Measurements from ENCODE around the gene PICALM.

The PICALM gene

GRCh38 chr11:85923455-85923854 is 145.4 kb downstream of the PICALM start:
- no peak for ATAC-seq
- TF ChIP-seq SNAI2 (CRISPR knock-in tag; IDR thresholded peaks at IDR 0.05) (no peak), ZNF8 (CRISPR knock-in tag; IDR thresholded peaks at IDR 0.05) (no peak), CSDC2 (CRISPR knock-in tag; IDR thresholded peaks at IDR 0.05) (no peak), ZNF70 (CRISPR knock-in tag; IDR thresholded peaks at IDR 0.05) (no peak), CSRNP3 (CRISPR knock-in tag; IDR thresholded peaks at IDR 0.05) (no peak), PPARA (CRISPR knock-in tag; IDR thresholded peaks at IDR 0.05; ENCODE audit: borderline replicate concordance) (no peak), PATZ1 (CRISPR knock-in tag; IDR thresholded peaks at IDR 0.05; ENCODE audit: borderline replicate concordance) (no peak), ZFP30 (CRISPR knock-in tag; IDR thresholded peaks at IDR 0.05) (no peak), GLIS3 (CRISPR knock-in tag; IDR thresholded peaks at IDR 0.05) (no peak), RARB (CRISPR knock-in tag; IDR thresholded peaks at IDR 0.05) (no peak), ZC3H10 (CRISPR knock-in tag; IDR thresholded peaks at IDR 0.05) (no peak), BACH2 (CRISPR knock-in tag; IDR thresholded peaks at IDR 0.05; ENCODE audit: borderline replicate concordance) (no peak), OSR1 (CRISPR knock-in tag; IDR thresholded peaks at IDR 0.05) (no peak), ZFP3 (CRISPR knock-in tag; IDR thresholded peaks at IDR 0.05) (no peak), ARNTL (CRISPR knock-in tag; IDR thresholded peaks at IDR 0.05; ENCODE audit: borderline replicate concordance, low read depth) (no peak), ZNF565 (CRISPR knock-in tag; conservative IDR thresholded peaks at IDR 0.05; ENCODE audit: low read depth) (no peak)

GRCh38 chr11:85922367-85922766 is 146.5 kb downstream of the PICALM start:
- ATAC-seq, result no peak
- no peak for TF ChIP-seq SNAI2 (CRISPR knock-in tag; IDR thresholded peaks at IDR 0.05)
- TF ChIP-seq ISL1 (CRISPR knock-in tag; IDR thresholded peaks at IDR 0.05), result no peak
- TF ChIP-seq PPARA (CRISPR knock-in tag; IDR thresholded peaks at IDR 0.05; ENCODE audit: borderline replicate concordance), result no peak
- TF ChIP-seq OSR1 (CRISPR knock-in tag; IDR thresholded peaks at IDR 0.05), result no peak
- TF ChIP-seq RARB (CRISPR knock-in tag; IDR thresholded peaks at IDR 0.05), result no peak
- TF ChIP-seq ZFP3 (CRISPR knock-in tag; IDR thresholded peaks at IDR 0.05), result no peak
- no peak for TF ChIP-seq ARNTL (CRISPR knock-in tag; IDR thresholded peaks at IDR 0.05; ENCODE audit: borderline replicate concordance, low read depth)

DNA sequence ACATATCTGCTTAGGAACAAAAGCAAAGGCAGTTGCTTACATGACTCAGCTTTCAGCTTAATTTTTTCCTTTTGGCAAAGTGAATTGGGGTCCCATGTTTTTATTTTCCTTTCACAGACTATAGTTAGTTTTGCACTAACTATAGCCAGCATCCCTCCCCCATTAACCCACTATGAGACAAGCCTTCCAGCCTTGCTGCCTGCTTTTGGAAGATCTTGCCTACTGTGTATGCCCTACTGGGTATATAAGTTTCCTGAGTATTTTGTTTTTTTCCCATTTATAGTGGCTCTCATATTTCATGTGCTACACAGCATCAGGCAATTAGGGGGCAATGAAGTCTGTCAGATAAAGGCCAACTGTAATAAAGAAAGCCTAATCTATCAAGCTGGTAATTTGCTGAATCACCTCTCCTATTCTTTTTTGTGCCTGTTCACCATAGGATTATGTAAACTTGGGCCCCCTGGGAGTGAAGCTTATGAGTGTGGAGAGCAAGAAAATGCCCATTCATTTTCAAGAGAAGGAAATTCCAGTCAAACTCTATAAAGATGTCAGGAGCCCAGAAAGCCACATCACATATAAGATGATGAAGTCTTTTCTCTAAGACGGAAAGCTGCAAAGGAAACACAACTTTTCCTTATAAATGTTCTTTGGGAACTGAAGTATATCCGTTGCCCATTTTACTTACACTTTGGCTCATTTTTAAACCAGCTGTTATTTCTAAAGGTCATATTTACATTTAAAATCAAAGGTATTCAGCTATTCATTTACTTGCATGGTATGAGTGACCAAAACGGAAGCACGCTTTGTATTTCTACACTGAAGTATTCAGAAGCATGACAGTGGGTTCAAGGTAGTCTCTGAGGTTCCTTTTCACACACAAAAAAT is 149.7 kb downstream of the PICALM start:
- no peak for ATAC-seq
- TF ChIP-seq ESRRG (CRISPR knock-in tag; IDR thresholded peaks at IDR 0.05) (no peak), PATZ1 (CRISPR knock-in tag; IDR thresholded peaks at IDR 0.05; ENCODE audit: borderline replicate concordance) (no peak), CREB5 (CRISPR knock-in tag; IDR thresholded peaks at IDR 0.05; ENCODE audit: low read depth) (no peak), RARB (CRISPR knock-in tag; IDR thresholded peaks at IDR 0.05) (no peak), OSR1 (CRISPR knock-in tag; IDR thresholded peaks at IDR 0.05) (no peak), GLIS3 (CRISPR knock-in tag; IDR thresholded peaks at IDR 0.05) (no peak), ZFP30 (CRISPR knock-in tag; IDR thresholded peaks at IDR 0.05) (no peak), PPARA (CRISPR knock-in tag; IDR thresholded peaks at IDR 0.05; ENCODE audit: borderline replicate concordance) (no peak)
- TF ChIP-seq, protein P1, sequence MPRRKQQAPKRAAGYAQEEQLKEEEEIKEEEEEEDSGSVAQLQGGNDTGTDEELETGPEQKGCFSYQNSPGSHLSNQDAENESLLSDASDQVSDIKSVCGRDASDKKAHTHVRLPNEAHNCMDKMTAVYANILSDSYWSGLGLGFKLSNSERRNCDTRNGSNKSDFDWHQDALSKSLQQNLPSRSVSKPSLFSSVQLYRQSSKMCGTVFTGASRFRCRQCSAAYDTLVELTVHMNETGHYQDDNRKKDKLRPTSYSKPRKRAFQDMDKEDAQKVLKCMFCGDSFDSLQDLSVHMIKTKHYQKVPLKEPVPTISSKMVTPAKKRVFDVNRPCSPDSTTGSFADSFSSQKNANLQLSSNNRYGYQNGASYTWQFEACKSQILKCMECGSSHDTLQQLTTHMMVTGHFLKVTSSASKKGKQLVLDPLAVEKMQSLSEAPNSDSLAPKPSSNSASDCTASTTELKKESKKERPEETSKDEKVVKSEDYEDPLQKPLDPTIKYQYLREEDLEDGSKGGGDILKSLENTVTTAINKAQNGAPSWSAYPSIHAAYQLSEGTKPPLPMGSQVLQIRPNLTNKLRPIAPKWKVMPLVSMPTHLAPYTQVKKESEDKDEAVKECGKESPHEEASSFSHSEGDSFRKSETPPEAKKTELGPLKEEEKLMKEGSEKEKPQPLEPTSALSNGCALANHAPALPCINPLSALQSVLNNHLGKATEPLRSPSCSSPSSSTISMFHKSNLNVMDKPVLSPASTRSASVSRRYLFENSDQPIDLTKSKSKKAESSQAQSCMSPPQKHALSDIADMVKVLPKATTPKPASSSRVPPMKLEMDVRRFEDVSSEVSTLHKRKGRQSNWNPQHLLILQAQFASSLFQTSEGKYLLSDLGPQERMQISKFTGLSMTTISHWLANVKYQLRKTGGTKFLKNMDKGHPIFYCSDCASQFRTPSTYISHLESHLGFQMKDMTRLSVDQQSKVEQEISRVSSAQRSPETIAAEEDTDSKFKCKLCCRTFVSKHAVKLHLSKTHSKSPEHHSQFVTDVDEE (CRISPR knock-in tag; IDR thresholded peaks at IDR 0.05), result no peak
- TF ChIP-seq, protein P2, sequence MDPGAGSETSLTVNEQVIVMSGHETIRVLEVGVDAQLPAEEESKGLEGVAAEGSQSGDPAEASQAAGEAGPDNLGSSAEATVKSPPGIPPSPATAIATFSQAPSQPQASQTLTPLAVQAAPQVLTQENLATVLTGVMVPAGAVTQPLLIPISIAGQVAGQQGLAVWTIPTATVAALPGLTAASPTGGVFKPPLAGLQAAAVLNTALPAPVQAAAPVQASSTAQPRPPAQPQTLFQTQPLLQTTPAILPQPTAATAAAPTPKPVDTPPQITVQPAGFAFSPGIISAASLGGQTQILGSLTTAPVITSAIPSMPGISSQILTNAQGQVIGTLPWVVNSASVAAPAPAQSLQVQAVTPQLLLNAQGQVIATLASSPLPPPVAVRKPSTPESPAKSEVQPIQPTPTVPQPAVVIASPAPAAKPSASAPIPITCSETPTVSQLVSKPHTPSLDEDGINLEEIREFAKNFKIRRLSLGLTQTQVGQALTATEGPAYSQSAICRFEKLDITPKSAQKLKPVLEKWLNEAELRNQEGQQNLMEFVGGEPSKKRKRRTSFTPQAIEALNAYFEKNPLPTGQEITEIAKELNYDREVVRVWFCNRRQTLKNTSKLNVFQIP (CRISPR knock-in tag; IDR thresholded peaks at IDR 0.05; ENCODE audit: borderline replicate concordance, low read depth), result no peak

Measured in SK-N-SH treated with all-trans-retinoic acid at 6 μM for 48 hours (cell line).